Measurements from ENCODE around the gene ACVR1. TPM values are rescaled to one million over a fixed set of nuclear protein-coding genes. Genes with fewer than 3 reads are reported as not detected.

Gene ACVR1
- total and polyA plus RNA-seq, 9 of the 15 experiments (the other 6 are each of a cell fraction or from before 2014, with no cell fraction given): 3.8 to 14.3 (median 6.9) TPM

DNA sequence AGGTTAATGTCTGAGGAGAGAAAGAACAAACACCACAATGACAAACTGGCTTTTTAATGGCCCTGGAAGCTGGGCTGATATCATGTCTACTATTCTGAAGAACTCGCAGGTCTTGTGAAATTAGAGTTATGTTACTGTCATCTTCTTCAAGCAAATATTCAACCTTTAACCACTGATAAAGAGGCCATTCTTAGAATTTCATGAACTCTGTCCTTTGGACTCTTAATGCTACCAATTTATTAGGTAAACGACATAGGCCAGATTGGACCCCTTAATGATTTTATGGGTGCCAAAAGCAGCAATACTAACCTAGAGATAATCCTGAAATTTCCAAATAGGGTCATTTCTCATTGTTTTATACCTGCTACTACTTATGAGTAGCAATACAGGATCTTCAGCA lies 138.5 kb downstream of the ACVR1 start:
- ChIA-PET POLR2A (no interaction called here), CTCF (ENCODE audit: low intra/inter-chr PET ratio) (no interaction called here)
- Histone ChIP-seq H3K36me3 (ENCODE audit: control insufficient read depth, insufficient read depth, low read length) (peaks cover 21% of the 10 kb centered on the region), H3K4me3 (no peak overlapping the region), H3K79me2 (ENCODE audit: control insufficient read depth, insufficient read depth, low read length) (no peaks in the 10 kb centered on the region), H3K4me1 (replicated peaks in 1 of 2; ENCODE audit: control insufficient read depth in 2 of 2, insufficient read depth in 2 of 2, low read length in 2 of 2) (peaks cover 0 to 2% of the 10 kb centered on the region in 2 experiments; a peak in 2 of 5 replicates), H3K9me1 (ENCODE audit: control insufficient read depth, insufficient read depth, low read length) (no peaks in the 10 kb centered on the region), H2AFZ (ENCODE audit: low read depth, low read length) (no peak overlapping the region), H3K27ac (ENCODE audit: extremely low read depth, low read depth, low read length) (no peak overlapping the region), H3K9ac (ENCODE audit: insufficient read depth in 1 of 2, low read depth in 2 of 2, low read length in 2 of 2) (no peak overlapping the region), H3K9me3 (replicated peaks; ENCODE audit: control insufficient read depth, insufficient read depth, low read depth, low read length) (no peaks in the 10 kb centered on the region), H4K20me1 (replicated peaks; ENCODE audit: control insufficient read depth, insufficient read depth, low read length) (no peaks in the 10 kb centered on the region), H3K4me2 (ENCODE audit: insufficient read depth, low read length) (no peak overlapping the region), H3K27me3 (ENCODE audit: control insufficient read depth in 2 of 2, insufficient read depth in 2 of 2, low read length in 2 of 2) (no peaks in the 10 kb centered on the region)
- DNase-seq (ENCODE audit: extremely low read depth in 1 of 4, low spot score in 3 of 4) (no peak), ATAC-seq (no peak), FAIRE-seq (peak; percentile 35)
- WGBS (ENCODE audit: insufficient coverage, low coverage, missing lambda C conversion rate): 55% methylated on average over 2 of the region's 2 CpGs
- no TSS peak for BruUV-seq (replicated peaks)
- in situ Hi-C loops (cut with MboI) (no loop called here), intact Hi-C loops (cut with micrococcal nuclease) (no loop called here)
- TF ChIP-seq EHMT2 (IDR thresholded peaks at IDR 0.05) (no peak), GABPB1 (CRISPR knock-in tag; IDR thresholded peaks at IDR 0.05) (no peak), MECOM (CRISPR knock-in tag; IDR thresholded peaks at IDR 0.05) (no peak), RFX5 (IDR thresholded peaks at IDR 0.05; ENCODE audit: low read depth, low read length) (no peak), SMARCA5 (IDR thresholded peaks at IDR 0.05) (no peak), ZNF23 (CRISPR knock-in tag; IDR thresholded peaks at IDR 0.05) (no peak), GTF3C2 (IDR thresholded peaks at IDR 0.05; ENCODE audit: borderline replicate concordance, extremely low read depth, insufficient read length) (no peak), SAP30 (IDR thresholded peaks at IDR 0.05; ENCODE audit: borderline replicate concordance, insufficient read depth, low read depth, low read length, poor library complexity, severe bottlenecking) (no peak), SRSF9 (IDR thresholded peaks at IDR 0.05; ENCODE audit: borderline replicate concordance, low read depth, low read length) (no peak), ZBTB26 (CRISPR knock-in tag; IDR thresholded peaks at IDR 0.05) (no peak), DLX4 (CRISPR knock-in tag; IDR thresholded peaks at IDR 0.05) (no peak), ZNF512 (tag; IDR thresholded peaks at IDR 0.05) (no peak)

Measured in K562 (cell line).